Muscle layer of colon (tissue), 2 donors: ENCODE data around the gene OCLN.
"Not testable (repeated sequence)": the region's sequence is repeated elsewhere in the genome, so short reads cannot be mapped to it uniquely, and the experiment has no call there.

Experiments
- H3K27ac ChIP-seq: one replicate; pipeline ENCODE4 v1.7.0; 2013; ENCODE audit warnings: low read depth, mild to moderate bottlenecking, low read length, moderate library complexity
- H3K27me3 ChIP-seq, 2 donors: one replicate each; pipeline ENCODE4 v1.7.0; 2013; ENCODE audit warnings: low read length in 2 of 2, mild to moderate bottlenecking in 2 of 2; ENCODE audit not compliant: insufficient read depth in 2 of 2, control insufficient read depth in 1 of 2
- H3K36me3 ChIP-seq: one replicate; pipeline ENCODE4 v1.7.0; 2013; ENCODE audit warnings: mild to moderate bottlenecking, low read length; ENCODE audit not compliant: insufficient read depth
- H3K4me1 ChIP-seq: one replicate; pipeline ENCODE4 v1.7.0; 2013; ENCODE audit warnings: mild to moderate bottlenecking, low read length; ENCODE audit not compliant: insufficient read depth
- H3K4me3 ChIP-seq, 2 donors: one replicate each; pipeline ENCODE4 v1.7.0; 2013; ENCODE audit warnings: low read length in 2 of 2, low read depth in 1 of 2, mild to moderate bottlenecking in 1 of 2, moderate library complexity in 1 of 2
- H3K9ac ChIP-seq: one replicate; pipeline ENCODE4 v1.7.0; 2013; ENCODE audit warnings: low read length
- H3K9me3 ChIP-seq: one replicate; pipeline ENCODE4 v1.7.0; 2013; ENCODE audit warnings: mild to moderate bottlenecking, low read length
- donor health status: abdominal sarcoma.
- donor health status: Adenocarcinoma of cecum.

The OCLN gene

GRCh38 chr5:69512740-69513260, 20.2 kb downstream of the OCLN start:
- Histone ChIP-seq H3K4me3 (no peak overlapping the region), H3K27me3 (no peaks in the 10 kb centered on the region), H3K36me3 (no peaks in the 10 kb centered on the region), H3K9me3 (no peaks in the 10 kb centered on the region), H3K9ac (no peak overlapping the region), H3K4me1 (no peaks in the 10 kb centered on the region), H3K27ac (no peak overlapping the region)

- not testable (repeated sequence) for H3K27ac ChIP-seq
Observed at GRCh38 chr5:69515570-69515969, 23.0 kb downstream of the OCLN start.

GRCh38 chr5:69516769-69517168, 24.2 kb downstream of the OCLN start:
- no peaks in the 10 kb centered on the region for H3K36me3 ChIP-seq
- H3K9ac ChIP-seq, result no peak overlapping the region
- H3K4me3 ChIP-seq, result no peak overlapping the region
- H3K27me3 ChIP-seq, result no peaks in the 10 kb centered on the region
- no peaks in the 10 kb centered on the region for H3K4me1 ChIP-seq
- H3K9me3 ChIP-seq, result no peaks in the 10 kb centered on the region
- no peak overlapping the region for H3K27ac ChIP-seq

More at GRCh38 chr5:69515570-69515969, 23.0 kb downstream of the OCLN start:
- not testable (repeated sequence) for H3K4me3 ChIP-seq, H3K4me1 ChIP-seq, H3K9me3 ChIP-seq, H3K27me3 ChIP-seq, H3K36me3 ChIP-seq, H3K9ac ChIP-seq

GRCh38 chr5:69517763-69518212, 25.2 kb downstream of the OCLN start:
- Histone ChIP-seq H3K36me3 (no peaks in the 10 kb centered on the region), H3K9me3 (no peaks in the 10 kb centered on the region), H3K27me3 (no peaks in the 10 kb centered on the region), H3K4me3 (no peak overlapping the region), H3K27ac (no peak overlapping the region), H3K4me1 (no peaks in the 10 kb centered on the region), H3K9ac (no peak overlapping the region)

GRCh38 chr5:69519285-69519684, 26.7 kb downstream of the OCLN start:
- Histone ChIP-seq H3K36me3 (no peaks in the 10 kb centered on the region), H3K27me3 (no peaks in the 10 kb centered on the region), H3K4me1 (no peaks in the 10 kb centered on the region), H3K9me3 (no peaks in the 10 kb centered on the region), H3K27ac (no peak overlapping the region), H3K4me3 (no peak overlapping the region), H3K9ac (no peak overlapping the region)

GRCh38 chr5:69522035-69522434, 29.4 kb downstream of the OCLN start:
- no peaks in the 10 kb centered on the region for H3K27me3 ChIP-seq
- no peaks in the 10 kb centered on the region for H3K36me3 ChIP-seq
- H3K4me1 ChIP-seq, result no peaks in the 10 kb centered on the region
- H3K9ac ChIP-seq, result no peak overlapping the region
- no peaks in the 10 kb centered on the region for H3K9me3 ChIP-seq
- H3K27ac ChIP-seq, result no peak overlapping the region
- H3K4me3 ChIP-seq, result no peak overlapping the region

GRCh38 chr5:69525490-69525889, 32.9 kb downstream of the OCLN start:
- no peaks in the 10 kb centered on the region for H3K27me3 ChIP-seq
- H3K27ac ChIP-seq, result no peak overlapping the region
- no peak overlapping the region for H3K9ac ChIP-seq
- no peaks in the 10 kb centered on the region for H3K4me1 ChIP-seq
- no peak overlapping the region for H3K4me3 ChIP-seq
- H3K36me3 ChIP-seq, result no peaks in the 10 kb centered on the region
- H3K9me3 ChIP-seq, result no peaks in the 10 kb centered on the region

- Histone ChIP-seq H3K36me3 (no peaks in the 10 kb centered on the region), H3K9me3 (no peaks in the 10 kb centered on the region), H3K4me3 (no peak overlapping the region), H3K27me3 (no peaks in the 10 kb centered on the region), H3K27ac (no peak overlapping the region), H3K9ac (no peak overlapping the region), H3K4me1 (no peaks in the 10 kb centered on the region)
Observed at GRCh38 chr5:69526660-69527059, 34.1 kb downstream of the OCLN start.

- Histone ChIP-seq H3K9ac (no peak overlapping the region), H3K27ac (no peak overlapping the region), H3K9me3 (no peaks in the 10 kb centered on the region), H3K4me3 (no peak overlapping the region), H3K27me3 (no peaks in the 10 kb centered on the region), H3K4me1 (no peaks in the 10 kb centered on the region), H3K36me3 (no peaks in the 10 kb centered on the region)
Observed at GRCh38 chr5:69527128-69527770, 34.7 kb downstream of the OCLN start.

GRCh38 chr5:69528035-69528434, 35.4 kb downstream of the OCLN start:
- Histone ChIP-seq H3K9me3 (no peaks in the 10 kb centered on the region), H3K27me3 (no peaks in the 10 kb centered on the region), H3K9ac (no peak overlapping the region), H3K27ac (no peak overlapping the region), H3K4me1 (no peaks in the 10 kb centered on the region), H3K4me3 (no peak overlapping the region), H3K36me3 (no peaks in the 10 kb centered on the region)

- Histone ChIP-seq H3K27ac (no peak overlapping the region), H3K4me1 (no peaks in the 10 kb centered on the region), H3K36me3 (no peaks in the 10 kb centered on the region), H3K9me3 (no peaks in the 10 kb centered on the region), H3K27me3 (no peaks in the 10 kb centered on the region), H3K9ac (no peak overlapping the region), H3K4me3 (no peak overlapping the region)
Observed at GRCh38 chr5:69528609-69529008, 36.0 kb downstream of the OCLN start.
